Brain microvascular endothelial cell (primary cell): Measurements from ENCODE around the gene BCL6B.

Experiments
- DNase-seq: peaks from one replicate; pipeline ENCODE4 v3.0.0-alpha.2; 2020
- H3K27ac ChIP-seq: fragments of 250-450 bp; sonication (Bioruptor Pico); 2 replicates; pipeline ENCODE4 v1.5.1; 2020; ENCODE audit warnings: mild to moderate bottlenecking, moderate library complexity
- H3K27me3 ChIP-seq: fragments of 250-450 bp; sonication (Bioruptor Pico); replicated peaks from 2 replicates; pipeline ENCODE4 v1.5.1; 2020; ENCODE audit warnings: mild to moderate bottlenecking
- H3K36me3 ChIP-seq: fragments of 250-450 bp; sonication (Bioruptor Pico); replicated peaks from 2 replicates; pipeline ENCODE4 v1.5.1; 2020; ENCODE audit warnings: mild to moderate bottlenecking
- H3K4me3 ChIP-seq: 2 replicates; pipeline ENCODE4 v1.5.1; 2011; ENCODE audit warnings: low read depth, mild to moderate bottlenecking, control low read depth, low read length, moderate library complexity
- in situ Hi-C: cut with HindIII; loops from 2 replicates; pipeline ENCODE4 v1.10.0; 2017; ENCODE audit warnings: low sequenced_read_pairs, low pct_ligation_motif_present
- TF ChIP-seq, protein P1 (sequence below): IDR thresholded peaks from 2 replicates; pipeline ENCODE4 v1.5.1; 2011; ENCODE audit warnings: low read depth, mild to moderate bottlenecking, moderate library complexity, low read length, control low read depth, inconsistent platforms; ENCODE audit errors: missing control alignments

Gene BCL6B

GRCh38 chr17:7005716-7006115, 17.1 kb upstream of the BCL6B start:
- H3K27me3 ChIP-seq = no peaks in the 10 kb centered on the region
- in situ Hi-C loops = no loop called here
- TF ChIP-seq, protein P1, sequence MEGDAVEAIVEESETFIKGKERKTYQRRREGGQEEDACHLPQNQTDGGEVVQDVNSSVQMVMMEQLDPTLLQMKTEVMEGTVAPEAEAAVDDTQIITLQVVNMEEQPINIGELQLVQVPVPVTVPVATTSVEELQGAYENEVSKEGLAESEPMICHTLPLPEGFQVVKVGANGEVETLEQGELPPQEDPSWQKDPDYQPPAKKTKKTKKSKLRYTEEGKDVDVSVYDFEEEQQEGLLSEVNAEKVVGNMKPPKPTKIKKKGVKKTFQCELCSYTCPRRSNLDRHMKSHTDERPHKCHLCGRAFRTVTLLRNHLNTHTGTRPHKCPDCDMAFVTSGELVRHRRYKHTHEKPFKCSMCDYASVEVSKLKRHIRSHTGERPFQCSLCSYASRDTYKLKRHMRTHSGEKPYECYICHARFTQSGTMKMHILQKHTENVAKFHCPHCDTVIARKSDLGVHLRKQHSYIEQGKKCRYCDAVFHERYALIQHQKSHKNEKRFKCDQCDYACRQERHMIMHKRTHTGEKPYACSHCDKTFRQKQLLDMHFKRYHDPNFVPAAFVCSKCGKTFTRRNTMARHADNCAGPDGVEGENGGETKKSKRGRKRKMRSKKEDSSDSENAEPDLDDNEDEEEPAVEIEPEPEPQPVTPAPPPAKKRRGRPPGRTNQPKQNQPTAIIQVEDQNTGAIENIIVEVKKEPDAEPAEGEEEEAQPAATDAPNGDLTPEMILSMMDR = no peak
- no peak overlapping the region for H3K4me3 ChIP-seq
- DNase-seq = no peak
- H3K36me3 ChIP-seq = peaks cover 20% of the 10 kb centered on the region
- no peak overlapping the region for H3K27ac ChIP-seq

- no peaks in the 10 kb centered on the region for H3K27me3 ChIP-seq
- no peak overlapping the region for H3K27ac ChIP-seq
- TF ChIP-seq, protein P1 = no peak
- no peak overlapping the region for H3K4me3 ChIP-seq
- H3K36me3 ChIP-seq = peaks cover 10% of the 10 kb centered on the region
- in situ Hi-C loops = no loop called here
- DNase-seq = no peak
These were observed 15.7 kb upstream of the BCL6B start for GRCh38 chr17:7007143-7007542.

GRCh38 chr17:7010523-7010922, 12.3 kb upstream of the BCL6B start:
- H3K27me3 ChIP-seq = no peaks in the 10 kb centered on the region
- H3K4me3 ChIP-seq = no peak overlapping the region
- H3K27ac ChIP-seq = no peak overlapping the region
- DNase-seq = no peak
- TF ChIP-seq, protein P1 = no peak
- no peaks in the 10 kb centered on the region for H3K36me3 ChIP-seq
- in situ Hi-C loops = no loop called here

- no peaks in the 10 kb centered on the region for H3K36me3 ChIP-seq
- no peak overlapping the region for H3K27ac ChIP-seq
- no peak for DNase-seq
- no peaks in the 10 kb centered on the region for H3K27me3 ChIP-seq
- TF ChIP-seq, protein P1 = no peak
- H3K4me3 ChIP-seq = peak overlapping the region; percentile 96
- in situ Hi-C loops = no loop called here
These were observed 11.4 kb upstream of the BCL6B start for GRCh38 chr17:7011415-7011814.

DNA sequence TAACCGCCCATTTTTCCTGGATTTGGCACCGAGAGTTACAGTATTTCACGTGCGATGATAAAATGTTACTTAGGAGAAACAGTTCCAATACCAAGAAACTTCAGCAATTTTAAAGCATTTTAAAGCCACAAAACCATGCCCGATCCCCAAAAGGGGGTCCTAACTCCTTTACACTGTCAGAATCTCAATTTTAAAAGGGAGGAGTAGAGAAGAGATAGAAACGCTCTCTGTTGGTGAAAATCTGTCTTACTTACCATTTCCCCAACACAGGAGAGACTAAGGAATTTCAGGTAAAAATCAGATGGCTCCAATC, 11.0 kb upstream of the BCL6B start:
- peak overlapping the region; percentile 100 for H3K27ac ChIP-seq
- H3K36me3 ChIP-seq = no peaks in the 10 kb centered on the region
- TF ChIP-seq, protein P1 = no peak
- in situ Hi-C loops = no loop called here
- H3K4me3 ChIP-seq = peak overlapping the region; percentile 96
- no peak for DNase-seq
- H3K27me3 ChIP-seq = no peaks in the 10 kb centered on the region

GRCh38 chr17:7014261-7014994, 8.4 kb upstream of the BCL6B start:
- peak overlapping the region; percentile 96 for H3K4me3 ChIP-seq
- in situ Hi-C loops = no loop called here
- DNase-seq = peak; percentile 94
- peak overlapping the region; percentile 100 for H3K27ac ChIP-seq
- H3K27me3 ChIP-seq = no peaks in the 10 kb centered on the region
- no peaks in the 10 kb centered on the region for H3K36me3 ChIP-seq
- TF ChIP-seq, protein P1 = peak; percentile 56
